Fibroblast of lung (primary cell): Measurements from ENCODE around the gene NEDD4L. TPM values are rescaled to one million over a fixed set of nuclear protein-coding genes. Genes with fewer than 3 reads are reported as not detected.

Experiments used
- DNase-seq, 2 donors: peaks; one replicate each; pipeline versions ENCODE4 v3.0.0 to v3.0.0-alpha.2; 2010; ENCODE audit warnings: low read depth in 2 of 2
- H2AFZ ChIP-seq: 2 replicates; pipeline ENCODE4 v1.5.1; 2012; ENCODE audit warnings: low read length, control low read depth, inconsistent platforms
- H3K27ac ChIP-seq: 2 replicates; pipeline ENCODE4 v1.5.1; 2011; ENCODE audit warnings: low read length, control low read depth; ENCODE audit not compliant: insufficient read depth
- H3K27me3 ChIP-seq: 2 replicates; pipeline ENCODE4 v1.5.1; 2011; ENCODE audit warnings: mild to moderate bottlenecking, low read length; ENCODE audit not compliant: control insufficient read depth, insufficient read depth
- H3K36me3 ChIP-seq: 2 replicates; pipeline ENCODE4 v1.5.1; 2011; ENCODE audit warnings: low read length; ENCODE audit not compliant: control insufficient read depth, insufficient read depth
- H3K4me1 ChIP-seq: 2 replicates; pipeline ENCODE4 v1.5.1; 2011; ENCODE audit warnings: low read length; ENCODE audit not compliant: control insufficient read depth, insufficient read depth; ENCODE audit errors: extremely low read depth
- H3K4me2 ChIP-seq: 2 replicates; pipeline ENCODE4 v1.5.1; 2011; ENCODE audit warnings: low read length, control low read depth; ENCODE audit not compliant: insufficient read depth; ENCODE audit errors: extremely low read depth
- H3K4me3 ChIP-seq, 4 experiments: fragments of 200-600 bp in 1 of 4; sonication (generic) in 1 of 4; replicated peaks in 1 of 4; 2 replicates each; pipeline ENCODE4 v1.5.1; 2011 to 2016; ENCODE audit warnings: low read length in 4 of 4, low read depth in 3 of 4, mild to moderate bottlenecking in 3 of 4, control low read depth in 2 of 4, inconsistent platforms in 1 of 4, mixed read lengths in 1 of 4; ENCODE audit not compliant: insufficient read depth in 1 of 4; ENCODE audit errors: control extremely low read depth in 1 of 4
- H3K79me2 ChIP-seq: 2 replicates; pipeline ENCODE4 v1.5.1; 2012; ENCODE audit warnings: mild to moderate bottlenecking, low read length, inconsistent platforms; ENCODE audit not compliant: control insufficient read depth, insufficient read depth
- H3K9ac ChIP-seq: 2 replicates; pipeline ENCODE4 v1.5.1; 2011; ENCODE audit warnings: mild to moderate bottlenecking, low read length, control low read depth; ENCODE audit not compliant: insufficient read depth
- H3K9me3 ChIP-seq: 2 replicates; pipeline ENCODE4 v1.5.1; 2012; ENCODE audit warnings: low read depth, low read length; ENCODE audit not compliant: control insufficient read depth, insufficient read depth
- H4K20me1 ChIP-seq: 2 replicates; pipeline ENCODE4 v1.5.1; 2011; ENCODE audit warnings: low read length; ENCODE audit not compliant: control insufficient read depth, insufficient read depth; ENCODE audit errors: extremely low read depth
- EZH2 ChIP-seq: IDR thresholded peaks from 2 replicates; pipeline ENCODE4 v1.5.1; 2012; ENCODE audit warnings: low read length, control low read depth, mild to moderate bottlenecking; ENCODE audit errors: missing control alignments
- polyA plus RNA-seq, 2 donors: library from polyadenylated mRNA; depleted of rRNA in 1 of 2; stranded (reverse) in 1 of 2; unstranded in 1 of 2; fragments of >200 nt; gene quantifications; 2 replicates each; pipeline ENCODE4 v1.2.1, GENCODE V29; 2011 to 2012; ENCODE audit warnings: missing spikeins in 1 of 2
- total RNA-seq: library from RNA; depleted of rRNA; stranded (reverse); fragments of >200 nt; gene quantifications from 2 replicates; pipeline ENCODE4 v1.2.1, GENCODE V29; 2014
- TF ChIP-seq, protein P1 (sequence below), 2 donors: IDR thresholded peaks in 1 of 2; conservative IDR thresholded peaks in 1 of 2; 1 replicate in 1 of 2; 2 replicates in 1 of 2; pipeline ENCODE4 v1.5.1; 2011 to 2012; ENCODE audit warnings: low read length in 2 of 2, control low read depth in 1 of 2, inconsistent platforms in 1 of 2, low read depth in 1 of 2, mild to moderate bottlenecking in 1 of 2

Gene NEDD4L
- total and polyA plus RNA-seq, 2 donors (not counting 1 experiment from before 2014, with no cell fraction given): 5.5 to 18.7 TPM

DNA sequence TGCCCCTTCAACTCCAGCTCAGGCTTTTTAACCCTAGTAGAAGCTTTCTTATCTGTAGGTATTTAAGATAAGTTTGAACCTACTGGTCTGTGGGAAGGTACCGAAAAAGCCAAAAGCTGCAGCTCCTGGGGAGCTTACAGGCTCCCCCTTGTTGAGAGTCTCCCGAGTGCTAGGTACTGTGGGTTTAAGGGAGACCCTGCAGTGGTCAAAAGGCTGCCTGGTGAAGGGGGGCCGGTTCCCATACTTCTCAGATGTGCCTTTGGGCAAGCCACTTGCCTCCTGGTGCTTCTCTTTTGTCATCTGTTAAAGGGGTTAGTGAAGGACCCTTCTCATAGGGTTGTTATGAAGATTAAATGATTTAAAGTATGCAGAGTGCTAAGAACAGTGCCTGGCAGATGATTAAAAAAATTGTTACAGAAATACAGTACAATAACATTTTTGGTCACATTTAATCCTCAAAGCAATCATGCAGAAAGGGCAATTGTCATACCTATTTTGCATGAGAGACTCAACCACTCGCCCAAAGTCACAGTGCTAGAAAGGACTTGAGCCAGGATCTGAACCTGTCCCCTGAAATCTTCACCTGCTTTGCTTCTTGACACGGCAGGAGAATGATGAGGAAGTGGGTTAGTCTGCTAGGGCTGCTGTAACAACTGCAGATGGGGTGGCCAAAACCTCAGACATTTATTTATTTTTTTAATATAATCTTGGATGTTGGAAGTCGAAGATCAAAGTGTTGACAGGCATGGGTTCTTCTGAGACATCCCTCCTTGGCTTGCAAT is 62.5 kb downstream of the NEDD4L start:
- no peak for DNase-seq
- Histone ChIP-seq H3K4me2 (no peak overlapping the region), H2AFZ (no peak overlapping the region), H3K27me3 (no peaks in the 10 kb centered on the region), H3K9me3 (no peaks in the 10 kb centered on the region), H3K27ac (no peak overlapping the region), H4K20me1 (no peaks in the 10 kb centered on the region), H3K9ac (no peak overlapping the region), H3K79me2 (no peaks in the 10 kb centered on the region), H3K4me3 (no peak overlapping the region), H3K4me1 (peaks cover 5% of the 10 kb centered on the region), H3K36me3 (no peaks in the 10 kb centered on the region)
- TF ChIP-seq, protein P1, sequence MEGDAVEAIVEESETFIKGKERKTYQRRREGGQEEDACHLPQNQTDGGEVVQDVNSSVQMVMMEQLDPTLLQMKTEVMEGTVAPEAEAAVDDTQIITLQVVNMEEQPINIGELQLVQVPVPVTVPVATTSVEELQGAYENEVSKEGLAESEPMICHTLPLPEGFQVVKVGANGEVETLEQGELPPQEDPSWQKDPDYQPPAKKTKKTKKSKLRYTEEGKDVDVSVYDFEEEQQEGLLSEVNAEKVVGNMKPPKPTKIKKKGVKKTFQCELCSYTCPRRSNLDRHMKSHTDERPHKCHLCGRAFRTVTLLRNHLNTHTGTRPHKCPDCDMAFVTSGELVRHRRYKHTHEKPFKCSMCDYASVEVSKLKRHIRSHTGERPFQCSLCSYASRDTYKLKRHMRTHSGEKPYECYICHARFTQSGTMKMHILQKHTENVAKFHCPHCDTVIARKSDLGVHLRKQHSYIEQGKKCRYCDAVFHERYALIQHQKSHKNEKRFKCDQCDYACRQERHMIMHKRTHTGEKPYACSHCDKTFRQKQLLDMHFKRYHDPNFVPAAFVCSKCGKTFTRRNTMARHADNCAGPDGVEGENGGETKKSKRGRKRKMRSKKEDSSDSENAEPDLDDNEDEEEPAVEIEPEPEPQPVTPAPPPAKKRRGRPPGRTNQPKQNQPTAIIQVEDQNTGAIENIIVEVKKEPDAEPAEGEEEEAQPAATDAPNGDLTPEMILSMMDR (conservative IDR thresholded peaks at IDR 0.05 in 1 of 2, IDR thresholded peaks at IDR 0.05 in 1 of 2; ENCODE audit: low read depth in 1 of 2, low read length in 2 of 2): no peak
- no peak for TF ChIP-seq EZH2

DNA sequence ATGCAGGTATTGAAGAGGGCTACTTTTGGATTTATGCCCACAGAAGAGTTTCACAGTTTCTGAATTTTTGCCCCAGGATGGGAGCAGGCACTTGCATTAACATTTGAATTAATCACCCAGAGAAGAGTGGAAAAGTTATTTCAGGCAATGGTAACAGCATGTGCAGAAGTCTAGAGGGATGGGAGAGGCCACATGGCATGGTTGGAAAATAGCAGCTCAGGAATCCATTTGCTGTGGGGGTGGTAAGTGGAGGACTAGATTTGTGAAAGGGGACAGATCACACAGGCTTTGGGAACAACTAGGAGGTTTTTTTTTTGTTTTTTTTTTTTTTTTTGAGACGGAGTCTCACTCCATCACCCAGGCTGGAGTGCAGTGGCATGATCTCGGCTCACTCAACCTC is 65.2 kb downstream of the NEDD4L start:
- H3K9ac ChIP-seq: no peak overlapping the region
- no peaks in the 10 kb centered on the region for H3K79me2 ChIP-seq
- TF ChIP-seq, protein P1 (conservative IDR thresholded peaks at IDR 0.05 in 1 of 2, IDR thresholded peaks at IDR 0.05 in 1 of 2; ENCODE audit: low read depth in 1 of 2, low read length in 2 of 2): no peak
- TF ChIP-seq EZH2: no peak

DNA sequence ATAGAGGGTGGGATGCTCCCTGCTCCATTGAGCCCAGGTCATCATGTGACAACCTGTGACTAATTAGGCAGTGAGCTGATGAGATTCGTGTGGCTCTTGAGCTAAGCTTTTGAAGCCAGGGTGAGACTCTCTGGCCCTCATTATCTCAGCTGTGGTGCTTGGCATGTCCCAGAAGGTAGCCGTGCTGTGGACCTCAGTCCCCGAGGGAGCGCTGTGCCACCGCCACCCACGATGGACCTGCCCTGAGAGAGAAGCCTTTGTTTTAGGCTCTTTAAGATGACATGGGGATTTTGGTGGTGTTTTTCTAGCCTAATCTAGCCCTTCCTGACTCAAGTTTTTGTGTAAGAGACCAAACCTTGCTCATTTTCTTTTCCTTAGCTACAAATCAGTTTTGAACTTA is 66.4 kb downstream of the NEDD4L start:
- Histone ChIP-seq H4K20me1 (no peaks in the 10 kb centered on the region), H3K4me1 (peaks cover 2% of the 10 kb centered on the region)
- no peak for DNase-seq

More for the DNA sequence above, 65.2 kb downstream of the NEDD4L start:
- Histone ChIP-seq H3K4me1 (peaks cover 5% of the 10 kb centered on the region), H3K27ac (no peak overlapping the region), H3K36me3 (no peaks in the 10 kb centered on the region), H3K4me3 (no peak overlapping the region), H3K4me2 (no peak overlapping the region), H3K27me3 (no peaks in the 10 kb centered on the region), H3K9me3 (no peaks in the 10 kb centered on the region), H4K20me1 (no peaks in the 10 kb centered on the region), H2AFZ (no peak overlapping the region)
- DNase-seq: no peak

More for the DNA sequence above, 66.4 kb downstream of the NEDD4L start:
- H3K27me3 ChIP-seq: no peaks in the 10 kb centered on the region
- TF ChIP-seq EZH2: no peak
- TF ChIP-seq, protein P1 (conservative IDR thresholded peaks at IDR 0.05 in 1 of 2, IDR thresholded peaks at IDR 0.05 in 1 of 2; ENCODE audit: low read depth in 1 of 2, low read length in 2 of 2): no peak
- no peak overlapping the region for H2AFZ ChIP-seq
- H3K4me2 ChIP-seq: no peak overlapping the region
- H3K36me3 ChIP-seq: no peaks in the 10 kb centered on the region
- no peaks in the 10 kb centered on the region for H3K79me2 ChIP-seq
- no peak overlapping the region for H3K4me3 ChIP-seq
- no peaks in the 10 kb centered on the region for H3K9me3 ChIP-seq
- H3K27ac ChIP-seq: no peak overlapping the region
- H3K9ac ChIP-seq: no peak overlapping the region
